Measurements from ENCODE around the gene SIN3A. TPM values are rescaled to one million over a fixed set of nuclear protein-coding genes. Genes with fewer than 3 reads are reported as not detected.
A peak's percentile ranks its signal among the peaks of the same experiment; 100 is the strongest.
"Not testable (repeated sequence)": the region's sequence is repeated elsewhere in the genome, so short reads cannot be mapped to it uniquely, and the experiment has no call there.

The SIN3A gene
- polyA plus RNA-seq, 5 donors, result 50.0 to 63.7 (median 60.6) TPM

GRCh38 chr15:75358771-75359536 is 92.5 kb downstream of the SIN3A start:
- DNase-seq, result no peak

GRCh38 chr15:75357976-75358673 is 93.4 kb downstream of the SIN3A start:
- DNase-seq, result no peak

- DNase-seq, result no peak
These were observed 95.0 kb downstream of the SIN3A start for GRCh38 chr15:75356517-75356916.

DNA sequence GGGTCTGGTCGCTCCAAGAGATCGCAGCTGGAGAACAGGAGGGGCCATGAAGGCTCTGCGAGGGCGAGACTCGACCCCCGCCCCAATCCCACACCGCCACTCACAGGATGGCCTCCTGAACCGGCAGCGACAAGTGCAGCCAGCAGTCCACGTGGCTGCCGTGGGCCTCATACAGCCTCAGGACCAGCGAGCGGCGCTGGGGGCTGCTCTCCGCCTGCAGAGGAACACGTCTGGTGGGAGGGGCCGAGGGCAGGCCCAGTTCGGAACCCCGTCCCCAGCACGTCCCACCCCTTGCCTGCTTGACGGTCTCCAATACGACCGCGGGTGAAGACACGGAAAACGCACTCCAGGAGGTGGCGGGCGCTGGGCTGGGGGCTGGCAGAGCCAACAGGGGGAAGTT is 95.5 kb downstream of the SIN3A start:
- no peak for DNase-seq

DNA sequence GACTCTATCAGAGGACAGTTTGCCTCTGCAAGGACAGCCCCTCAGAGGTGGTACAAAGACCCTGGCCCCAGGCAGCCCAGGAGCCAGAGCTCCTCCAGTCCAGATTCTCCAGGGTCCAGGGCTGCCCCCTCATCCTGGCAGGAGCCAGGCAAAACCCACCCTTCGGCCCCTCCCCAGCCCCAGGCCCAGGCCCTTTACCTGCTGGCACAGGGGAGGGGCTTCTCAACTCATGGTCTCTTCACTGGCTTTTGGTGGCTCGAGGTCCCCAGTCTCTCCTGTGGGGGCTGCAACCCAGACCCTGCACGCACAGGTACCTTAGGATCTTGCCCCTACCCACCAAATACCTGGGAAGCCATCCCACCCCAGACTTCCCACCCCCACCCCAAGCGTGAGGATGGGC is 96.1 kb downstream of the SIN3A start:
- no peak for DNase-seq

- DNase-seq, result no peak
These were observed 97.0 kb downstream of the SIN3A start for GRCh38 chr15:75354454-75354853.

- no peak for DNase-seq
These were observed 97.9 kb downstream of the SIN3A start for GRCh38 chr15:75353604-75354003.

- no peak for DNase-seq
These were observed 99.1 kb downstream of the SIN3A start for GRCh38 chr15:75352186-75353080.

DNA sequence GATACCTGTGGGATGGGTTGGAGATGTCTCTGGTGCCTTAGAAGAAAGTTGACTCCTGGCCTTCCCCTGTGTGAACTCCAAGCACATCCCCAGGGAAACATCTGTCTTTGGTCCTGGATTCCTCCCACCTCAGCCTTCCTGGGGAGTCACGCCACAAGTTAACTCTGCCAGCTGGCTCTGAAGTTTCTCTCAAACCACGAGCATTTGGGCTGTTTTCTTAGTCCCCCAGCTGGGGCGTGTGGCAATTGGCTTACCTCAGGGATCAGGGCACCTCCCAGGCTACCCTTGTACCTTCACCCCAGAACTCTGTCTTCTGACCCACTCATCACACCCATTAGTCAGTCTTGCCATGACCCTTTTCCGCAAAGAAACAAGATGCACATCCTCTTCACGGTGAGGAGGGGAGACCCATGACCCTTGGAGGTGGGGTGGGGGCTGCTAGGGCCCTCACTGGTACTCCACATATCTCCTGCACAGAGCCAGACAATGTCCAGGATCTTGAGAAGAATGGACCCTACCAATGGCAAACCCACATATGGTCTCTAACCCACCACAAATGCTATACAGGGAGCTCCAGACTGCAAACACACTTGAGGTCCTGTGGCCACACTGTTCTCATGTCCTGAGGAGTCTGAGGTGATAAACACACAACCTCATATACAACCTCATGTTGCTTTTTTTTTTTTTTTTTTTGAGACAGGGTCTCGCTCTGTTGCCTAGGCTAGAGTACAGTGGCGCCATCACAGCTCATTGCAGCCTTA is 100.7 kb downstream of the SIN3A start:
- no peak for DNase-seq

DNA sequence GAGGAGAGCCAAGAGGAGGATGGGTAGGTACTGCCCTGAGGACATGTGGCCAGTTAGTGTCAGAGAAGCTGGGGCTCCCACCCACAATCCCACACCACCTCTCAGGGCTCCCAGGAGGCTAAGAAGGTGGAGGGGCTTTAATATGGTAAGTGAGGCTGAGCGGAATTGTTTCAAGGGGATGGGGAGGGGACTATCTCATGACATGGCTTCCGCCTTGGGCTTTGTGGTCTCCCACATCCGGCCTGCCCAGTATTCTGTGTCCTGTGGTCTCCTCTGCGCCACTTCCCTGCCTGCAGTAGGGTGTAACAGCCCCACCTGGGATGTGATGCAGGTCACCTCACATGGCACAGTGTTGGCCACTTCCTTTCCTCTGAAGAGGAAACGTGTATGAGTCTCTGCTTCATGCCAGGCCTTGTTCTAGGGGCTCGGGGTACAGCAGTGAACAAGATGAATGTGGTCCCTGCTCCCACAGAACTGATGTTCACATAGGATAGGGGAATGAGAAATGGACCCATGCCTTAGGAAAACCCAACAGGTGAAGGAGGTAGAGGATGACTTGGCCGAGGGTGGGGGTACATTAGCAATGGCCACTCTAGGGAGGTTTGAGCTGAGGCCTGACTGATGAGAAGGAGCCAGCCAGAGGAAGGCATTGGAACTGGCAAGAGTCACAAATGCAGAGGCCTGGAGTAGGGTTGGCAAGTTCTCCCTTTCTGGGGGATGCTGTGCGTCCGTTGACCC is 101.5 kb downstream of the SIN3A start:
- DNase-seq, result no peak

GRCh38 chr15:75349351-75349669 is 102.2 kb downstream of the SIN3A start:
- not testable (repeated sequence) for DNase-seq

GRCh38 chr15:75348562-75349350 is 102.7 kb downstream of the SIN3A start:
- DNase-seq, result peak in 1 of 2 donors; percentile 6

GRCh38 chr15:75348034-75348561 is 103.4 kb downstream of the SIN3A start:
- peak in 1 of 2 donors; percentile 15 for DNase-seq

- DNase-seq, result peak in 1 of 2 donors; percentile 45
These were observed 104.1 kb downstream of the SIN3A start for GRCh38 chr15:75347222-75348033.

GRCh38 chr15:75346796-75347221 is 104.7 kb downstream of the SIN3A start, which contains the start of gene NEIL1:
NEIL1 (plus strand) TSS chr15:75347039; CDS start chr15:75348906, 1,867 bp downstream.
- DNase-seq, result no peak

GRCh38 chr15:75343953-75344352 is 107.5 kb downstream of the SIN3A start:
- not testable (repeated sequence) for DNase-seq

- no peak for DNase-seq
These were observed 109.3 kb downstream of the SIN3A start for GRCh38 chr15:75342221-75342620.

DNA sequence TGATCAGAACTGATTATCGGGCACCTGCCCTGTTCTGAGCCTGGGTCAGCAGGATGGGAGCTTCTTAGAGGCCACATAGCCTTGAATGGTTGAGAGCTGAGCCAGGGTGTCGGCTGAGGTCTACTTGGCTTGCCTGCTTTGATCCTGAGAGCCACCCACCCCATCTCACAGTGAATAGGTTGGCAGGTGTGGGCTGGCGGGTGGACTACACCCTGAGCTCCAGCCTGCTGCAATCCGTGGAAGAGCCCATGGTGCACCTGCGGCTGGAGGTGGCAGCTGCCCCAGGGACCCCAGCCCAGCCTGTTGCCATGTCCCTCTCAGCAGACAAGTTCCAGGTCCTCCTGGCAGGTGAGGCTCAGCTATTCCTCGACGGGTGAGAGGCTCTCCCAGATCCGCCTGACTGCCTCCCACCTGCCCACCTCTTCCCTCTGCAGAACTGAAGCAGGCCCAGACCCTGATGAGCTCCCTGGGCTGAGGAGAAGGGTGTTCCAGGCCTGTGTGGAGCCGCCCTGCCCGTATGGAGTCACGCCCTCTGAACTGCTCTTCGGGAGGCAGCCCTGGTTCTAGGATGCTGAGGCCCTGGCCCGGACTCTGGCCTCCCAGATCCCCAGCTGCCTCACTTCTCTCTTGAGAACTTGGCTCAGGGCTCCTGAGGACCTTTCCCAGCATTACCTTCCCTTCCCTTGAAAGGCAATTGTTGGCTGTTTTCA is 111.8 kb downstream of the SIN3A start:
- DNase-seq, result no peak
